GM21619 (cell line): ENCODE results near the gene CDC42EP4.

ENCODE experiments used
- ATAC-seq: cut with Tn5 transposase; IDR thresholded peaks from one replicate; pipeline ENCODE4 v1.9.1; 2021; ENCODE audit not compliant: unreplicated experiment

Gene CDC42EP4

DNA sequence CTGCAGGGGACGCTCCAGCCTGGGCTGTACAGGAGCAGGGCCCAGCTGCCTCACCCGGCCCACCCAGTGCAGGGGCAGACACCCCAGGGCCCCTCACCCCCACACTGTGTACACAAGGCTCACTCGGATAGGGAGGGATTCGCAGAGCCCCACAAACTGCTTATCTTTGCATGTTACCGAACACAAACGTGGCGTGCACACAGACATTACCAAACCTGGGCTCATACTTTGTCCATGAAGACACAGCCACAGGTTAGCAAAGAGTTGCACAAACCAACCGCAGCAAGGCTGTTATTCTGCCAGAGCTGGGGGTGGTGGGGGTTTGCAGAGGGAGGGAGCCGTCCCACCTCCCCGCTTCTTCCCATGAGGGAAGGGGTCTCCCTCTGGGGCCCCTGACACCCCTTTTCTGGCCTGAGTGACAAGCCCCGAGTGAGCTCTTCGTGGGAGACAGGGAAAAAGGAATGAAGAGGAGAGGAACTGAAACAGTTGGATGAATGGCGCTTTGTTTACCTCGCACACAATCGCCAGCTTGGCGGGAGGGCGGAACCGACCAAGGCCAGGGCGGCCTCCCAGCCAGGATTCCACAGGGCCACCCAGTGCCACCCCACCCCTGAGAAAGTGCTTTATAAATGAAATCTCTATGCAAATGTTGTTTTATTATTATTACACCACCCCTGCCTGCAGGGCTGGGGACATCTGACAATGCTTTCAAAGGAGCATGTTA is 49.7 kb downstream of the CDC42EP4 start:
- ATAC-seq = no peak

DNA sequence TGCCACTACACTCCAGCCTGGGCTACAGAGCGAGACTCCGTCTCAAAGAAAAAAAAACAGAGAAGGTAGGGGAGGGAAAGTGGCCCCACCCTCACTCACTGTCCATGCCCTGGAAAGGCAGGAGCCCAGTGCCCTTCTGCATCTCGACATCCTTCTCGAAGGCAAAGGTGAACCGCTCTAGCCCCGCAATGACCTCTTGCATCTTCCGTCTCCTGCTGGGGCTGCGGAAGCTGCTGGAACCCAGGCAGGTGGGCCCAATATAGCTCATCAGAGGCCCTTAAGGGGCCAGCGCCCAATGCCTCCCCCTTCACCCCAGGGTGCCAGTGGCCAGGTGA is 50.2 kb downstream of the CDC42EP4 start, which contains the start of gene CPSF4L:
TSS of gene CPSF4L (minus strand) at position 264 of the 335 bp plus-strand sequence. CDS start at position 202, 62 bp downstream.
- no peak for ATAC-seq

DNA sequence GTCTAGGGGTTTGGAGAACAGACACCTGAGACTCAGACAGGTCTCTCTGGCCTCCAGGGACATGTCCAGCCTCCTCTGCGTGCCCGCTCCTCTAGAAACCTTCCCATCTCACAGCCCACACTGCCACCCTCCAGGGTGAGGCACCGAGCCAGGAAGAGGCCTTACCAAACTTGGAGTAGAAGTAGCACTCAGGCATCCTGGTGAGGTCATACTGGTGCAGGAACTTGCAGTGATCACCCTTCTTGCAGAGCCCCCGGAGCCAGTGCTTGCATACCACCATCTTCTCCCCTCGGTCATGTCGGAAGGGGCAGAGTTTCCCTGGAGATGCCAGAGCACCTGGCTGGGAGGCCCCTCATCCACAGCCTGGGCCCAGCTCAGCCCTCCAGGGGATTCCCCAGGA is 54.3 kb downstream of the CDC42EP4 start:
- ATAC-seq = no peak

DNA sequence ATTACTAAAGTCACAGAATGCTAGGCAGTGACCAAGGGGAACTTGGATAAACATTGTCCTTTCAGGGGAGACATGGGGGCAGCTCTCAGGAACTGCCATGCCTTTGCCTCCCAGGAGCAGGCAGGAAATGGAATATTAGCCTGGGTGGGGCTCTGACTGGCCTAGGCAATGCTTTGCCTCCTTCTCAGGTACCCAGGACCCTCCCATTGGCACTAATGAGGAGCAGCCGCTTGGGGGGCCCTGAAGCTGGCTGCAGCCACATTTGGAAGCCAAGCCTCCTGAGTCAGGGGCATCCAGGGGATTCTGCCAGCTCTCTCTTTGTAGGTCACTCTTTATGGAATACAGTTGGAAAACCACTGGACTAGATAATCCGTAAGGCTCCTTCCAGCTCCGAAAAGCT is 55.6 kb downstream of the CDC42EP4 start:
- ATAC-seq = no peak

DNA sequence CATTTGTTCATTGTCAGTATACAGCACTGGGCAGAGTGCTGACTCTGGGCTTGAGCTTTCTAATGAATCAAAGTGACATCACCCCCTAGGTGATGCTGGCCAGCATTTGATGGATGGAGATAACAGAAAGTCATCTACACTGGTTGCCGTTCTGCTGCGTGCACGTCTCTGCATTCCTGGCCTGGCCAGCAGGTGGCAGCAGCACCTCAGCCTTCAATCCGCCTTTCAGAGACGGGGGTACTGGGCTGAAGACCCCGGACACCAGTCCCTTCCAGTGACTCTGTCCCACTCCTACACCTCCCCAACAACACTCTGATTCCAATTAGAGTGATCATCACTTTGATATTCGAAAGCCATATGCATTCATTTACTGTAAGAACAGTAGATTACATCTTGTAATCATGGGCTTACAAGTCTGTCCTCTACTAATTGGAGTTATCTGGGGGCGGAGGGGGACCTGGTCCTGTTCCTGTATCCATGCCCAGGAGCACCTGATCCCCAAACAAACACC is 56.1 kb downstream of the CDC42EP4 start:
- ATAC-seq = no peak

DNA sequence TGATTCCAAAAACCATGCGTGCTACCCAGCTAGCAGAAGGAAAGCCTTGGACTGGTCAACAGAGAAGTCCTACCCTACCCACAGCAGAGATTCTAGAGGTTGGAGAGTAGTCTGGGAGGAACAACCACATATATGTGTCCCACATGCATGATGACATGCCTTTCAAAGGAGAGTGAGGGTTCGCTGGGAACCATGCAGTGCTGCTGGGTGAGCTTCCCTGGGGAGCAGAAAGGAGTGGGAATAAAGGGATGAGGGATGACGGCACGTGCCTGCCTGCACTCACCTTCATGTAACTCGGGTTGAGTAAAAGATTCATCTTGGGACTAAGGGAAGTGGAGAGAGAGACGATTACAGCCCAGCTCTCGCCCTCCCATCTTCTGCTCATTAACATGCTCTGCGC is 59.9 kb downstream of the CDC42EP4 start:
- no peak for ATAC-seq

DNA sequence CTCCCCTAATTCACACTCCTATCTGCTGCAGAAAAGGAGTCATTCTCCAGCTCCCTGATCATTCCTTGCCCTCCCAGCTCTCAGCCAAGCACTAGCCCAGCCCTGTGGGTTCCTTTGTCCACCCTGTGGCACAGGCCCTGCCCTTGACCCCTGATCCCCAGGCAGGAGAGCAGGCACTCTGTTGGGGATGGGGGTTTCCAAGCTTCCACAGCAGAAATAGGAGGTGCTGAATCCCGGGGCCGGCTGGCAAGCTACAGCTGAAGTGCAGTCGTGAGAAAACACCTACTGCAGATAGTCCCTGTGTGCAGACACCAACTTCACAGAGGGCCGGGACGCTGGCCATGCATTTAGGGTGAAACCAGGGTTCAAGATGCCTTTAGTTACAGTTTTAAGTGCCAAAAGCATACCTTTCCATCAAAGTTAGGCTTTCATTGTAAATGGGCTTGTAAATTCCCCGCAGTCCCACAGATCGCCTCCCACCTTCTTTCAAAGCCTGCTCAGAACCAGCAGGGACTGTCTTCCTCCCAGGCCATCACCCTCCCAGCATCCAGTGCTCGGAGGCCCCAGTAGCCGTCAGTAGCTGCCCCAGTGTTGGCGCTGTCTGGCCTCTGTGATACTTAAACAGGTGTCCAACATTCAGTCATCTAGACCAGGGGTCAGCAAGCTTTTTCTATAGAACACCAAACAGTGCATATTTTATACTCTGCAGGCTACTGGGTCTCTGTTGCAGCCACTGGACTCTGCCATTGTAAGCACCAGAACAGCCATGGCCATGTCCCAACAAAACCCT is 60.8 kb downstream of the CDC42EP4 start:
- ATAC-seq = no peak

DNA sequence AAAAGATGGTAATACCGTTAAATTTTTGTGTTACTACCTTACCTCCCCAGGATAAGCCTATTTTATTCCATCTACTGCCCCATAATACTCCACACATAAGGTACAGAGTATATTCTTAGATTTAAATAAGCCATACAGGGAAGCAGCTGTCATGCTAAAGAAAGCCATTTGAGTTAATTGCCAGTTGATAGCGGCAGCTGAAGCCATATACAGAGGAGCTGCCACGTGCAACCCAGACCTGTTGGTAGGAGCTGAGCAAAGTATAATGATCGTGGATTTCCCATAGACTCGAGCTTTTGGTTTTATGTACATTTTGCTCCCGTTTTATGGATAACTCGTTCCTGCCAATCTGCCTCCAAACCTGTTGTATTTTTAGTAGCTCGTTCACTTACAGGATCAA is 62.1 kb downstream of the CDC42EP4 start:
- ATAC-seq = no peak

DNA sequence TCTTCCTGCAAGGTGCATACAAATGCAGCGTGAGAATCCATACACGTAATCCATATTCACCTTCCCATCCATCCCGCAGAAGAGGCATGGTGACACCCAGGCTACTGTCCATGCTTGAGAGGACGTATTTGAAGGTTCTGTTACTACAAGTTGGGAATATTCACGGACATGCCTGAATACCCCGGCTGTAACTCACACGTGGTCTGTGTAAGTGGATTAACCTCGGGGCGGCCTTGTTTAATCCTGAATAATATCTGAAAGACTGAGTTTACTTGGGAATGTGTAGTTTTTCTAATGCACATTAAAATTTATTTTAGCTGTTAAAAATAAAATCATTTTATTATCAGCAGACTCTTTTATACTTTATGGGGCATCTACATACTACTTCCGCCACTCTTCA is 63.3 kb downstream of the CDC42EP4 start:
- ATAC-seq = no peak

DNA sequence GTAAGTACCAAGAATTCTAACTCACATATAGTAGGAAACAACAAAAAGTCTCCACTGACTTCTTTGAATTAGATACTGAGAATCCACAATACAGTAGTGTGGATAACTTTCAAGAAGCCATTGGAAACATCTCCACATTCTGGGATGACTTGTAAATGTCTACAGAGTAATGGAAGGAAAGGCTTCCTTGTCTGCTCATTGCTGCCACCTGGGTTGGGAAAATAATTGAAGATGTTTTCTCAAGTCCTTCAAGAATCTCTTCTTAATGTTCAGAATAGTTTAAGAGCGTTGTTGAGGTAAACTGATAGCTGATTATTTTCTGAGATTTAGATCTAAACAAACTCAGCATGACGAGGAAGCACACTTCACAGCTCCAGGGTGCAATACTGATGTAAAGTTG is 64.1 kb downstream of the CDC42EP4 start:
- no peak for ATAC-seq

DNA sequence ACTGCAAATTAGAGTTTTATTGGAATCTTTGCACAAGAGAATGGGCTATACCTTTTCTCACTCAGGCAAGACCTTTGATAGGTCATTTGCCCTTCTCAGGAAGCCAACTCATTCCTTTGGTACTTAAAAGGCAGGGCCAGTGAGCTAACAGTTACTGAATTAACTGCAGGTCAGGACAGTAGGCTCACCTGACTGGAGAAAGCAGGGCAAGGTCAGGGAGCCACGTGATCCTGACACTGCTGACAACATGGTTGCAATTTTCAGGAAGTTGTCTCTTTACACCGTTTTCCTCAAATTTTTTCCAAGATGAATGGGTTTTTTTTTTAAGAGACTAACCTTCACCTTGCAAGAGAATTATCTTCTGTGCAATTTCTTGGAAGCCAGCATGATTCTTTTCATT is 71.2 kb downstream of the CDC42EP4 start:
- ATAC-seq = no peak

DNA sequence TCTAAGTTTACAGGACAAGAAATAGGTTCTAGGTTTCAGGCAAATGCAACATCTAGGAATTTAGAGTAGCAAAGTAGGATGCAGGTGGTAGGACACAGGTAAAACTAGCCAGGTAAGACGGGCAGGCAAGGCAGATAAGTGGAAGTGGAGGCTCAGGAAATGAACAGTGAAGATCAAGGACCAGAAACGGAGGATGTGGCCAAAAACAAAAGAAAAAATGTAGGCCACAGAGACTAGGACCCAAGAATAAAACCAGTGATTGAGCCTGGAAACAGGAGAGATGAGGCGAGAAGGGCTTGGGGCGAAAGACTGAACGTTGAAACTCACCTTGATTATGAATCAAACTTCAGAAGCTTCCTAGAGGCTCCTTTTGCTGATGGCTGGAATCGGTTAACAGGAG is 74.1 kb downstream of the CDC42EP4 start:
- no peak for ATAC-seq

DNA sequence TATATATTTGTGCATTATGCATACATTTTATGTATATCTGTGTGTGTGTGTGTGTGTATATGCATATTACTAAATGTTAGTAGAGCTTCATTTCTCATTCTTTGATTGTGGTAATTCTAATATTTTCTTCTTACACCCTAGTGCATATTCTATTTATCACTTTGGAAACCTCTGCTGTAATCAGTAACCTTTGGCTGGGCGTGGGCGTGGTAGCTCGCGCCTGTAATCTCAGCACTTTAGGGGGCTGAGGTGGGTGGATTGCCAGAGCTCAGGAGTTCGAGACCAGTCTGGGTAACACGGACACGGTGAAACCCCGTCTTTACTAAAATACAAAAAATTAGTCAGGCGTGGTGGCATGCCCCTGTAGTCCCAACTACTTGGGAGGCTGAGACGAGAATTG is 77.1 kb downstream of the CDC42EP4 start:
- no peak for ATAC-seq
